ENCODE results near the gene GSX2.
"Not testable (repeated sequence)": the region's sequence is repeated elsewhere in the genome, so short reads cannot be mapped to it uniquely, and the experiment has no call there.

The GSX2 gene

GRCh38 chr4:54099748-54100574 is at the start of gene GSX2:
Gene GSX2, plus strand, starts transcription at chr4:54100163. Its CDS starts 182 bp downstream, at chr4:54100345.
- DNase-seq (ENCODE audit: low spot score) = no peak

GRCh38 chr4:54050214-54050904 is 49.6 kb upstream of the GSX2 start:
- no peak for DNase-seq (ENCODE audit: low spot score)

- not testable (repeated sequence) for DNase-seq (ENCODE audit: low spot score)
These were observed 46.6 kb upstream of the GSX2 start for GRCh38 chr4:54053322-54053721.

GRCh38 chr4:54054501-54054900 is 45.5 kb upstream of the GSX2 start:
- DNase-seq (ENCODE audit: low spot score) = no peak

GRCh38 chr4:54055494-54055893 is 44.5 kb upstream of the GSX2 start:
- no peak for DNase-seq (ENCODE audit: low spot score)

GRCh38 chr4:54056360-54056759 is 43.6 kb upstream of the GSX2 start:
- no peak for DNase-seq (ENCODE audit: low spot score)

GRCh38 chr4:54058171-54058570 is 41.8 kb upstream of the GSX2 start:
- peak; percentile 11 for DNase-seq (ENCODE audit: low spot score)

- DNase-seq (ENCODE audit: low spot score) = no peak
These were observed 39.8 kb upstream of the GSX2 start for GRCh38 chr4:54060116-54060515.

GRCh38 chr4:54061067-54061466 is 38.9 kb upstream of the GSX2 start:
- DNase-seq (ENCODE audit: low spot score) = no peak

GRCh38 chr4:54061873-54062272 is 38.1 kb upstream of the GSX2 start:
- DNase-seq (ENCODE audit: low spot score) = no peak

GRCh38 chr4:54062392-54062791 is 37.6 kb upstream of the GSX2 start:
- DNase-seq (ENCODE audit: low spot score) = no peak

- peak; percentile 6 for DNase-seq (ENCODE audit: low spot score)
These were observed 36.7 kb upstream of the GSX2 start for GRCh38 chr4:54063229-54063628.

GRCh38 chr4:54063737-54064316 is 36.1 kb upstream of the GSX2 start:
- DNase-seq (ENCODE audit: low spot score) = peak; percentile 11

- peak; percentile 97 for DNase-seq (ENCODE audit: low spot score)
These were observed 35.4 kb upstream of the GSX2 start, which contains the start of gene CHIC2 for GRCh38 chr4:54064317-54065111. Gene CHIC2, minus strand, starts transcription at chr4:54064605. Its CDS starts 305 bp downstream, at chr4:54064300.

- DNase-seq (ENCODE audit: low spot score) = no peak
These were observed 34.5 kb upstream of the GSX2 start for GRCh38 chr4:54065282-54066087.

GRCh38 chr4:54066088-54066415 is 33.9 kb upstream of the GSX2 start:
- DNase-seq (ENCODE audit: low spot score) = no peak

GRCh38 chr4:54066718-54067129 is 33.2 kb upstream of the GSX2 start:
- no peak for DNase-seq (ENCODE audit: low spot score)

- DNase-seq (ENCODE audit: low spot score) = no peak
These were observed 32.8 kb upstream of the GSX2 start for GRCh38 chr4:54067166-54067565.

GRCh38 chr4:54073271-54073880 is 26.6 kb upstream of the GSX2 start:
- no peak for DNase-seq (ENCODE audit: low spot score)

GRCh38 chr4:54074381-54074780 is 25.6 kb upstream of the GSX2 start:
- no peak for DNase-seq (ENCODE audit: low spot score)

- DNase-seq (ENCODE audit: low spot score) = no peak
These were observed 23.3 kb upstream of the GSX2 start for GRCh38 chr4:54076673-54077072.
